ENCODE measurements around the gene FNDC1.

FNDC1 gene

DNA sequence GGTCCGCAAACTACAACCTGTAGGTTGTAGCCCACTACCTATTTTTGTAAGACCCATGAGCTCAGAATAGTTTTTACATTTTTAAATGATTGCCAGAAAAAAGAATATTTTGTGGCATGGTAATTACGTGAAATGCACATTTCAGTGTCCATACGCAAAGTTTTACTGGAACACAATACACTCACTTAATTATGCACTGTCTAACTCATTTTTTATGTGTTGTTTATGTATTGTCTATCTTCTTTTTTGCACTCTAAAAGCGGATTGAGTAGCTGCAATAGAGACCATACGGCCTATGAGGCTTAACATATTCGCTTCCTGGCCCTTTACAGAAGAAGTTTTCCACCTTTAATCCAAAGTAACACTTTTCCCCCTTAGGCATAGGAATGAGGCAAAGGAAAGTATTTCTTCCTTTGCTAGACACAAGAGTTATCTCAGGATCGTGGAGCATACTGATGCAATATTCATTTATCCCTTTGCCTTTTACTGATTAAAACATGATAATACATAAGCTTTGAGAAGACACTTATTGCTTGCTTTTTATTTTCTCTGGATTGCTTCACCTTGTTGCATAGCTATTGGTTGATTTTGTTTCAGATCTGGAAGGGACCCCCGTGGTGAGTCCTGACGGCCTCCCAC lies 69.8 kb downstream of the FNDC1 start:
- TF ChIP-seq GATA2 (IDR thresholded peaks at IDR 0.05; ENCODE audit: low read depth, low read length) (no peak), GATA3 (IDR thresholded peaks at IDR 0.05; ENCODE audit: low read depth, low read length) (no peak)

DNA sequence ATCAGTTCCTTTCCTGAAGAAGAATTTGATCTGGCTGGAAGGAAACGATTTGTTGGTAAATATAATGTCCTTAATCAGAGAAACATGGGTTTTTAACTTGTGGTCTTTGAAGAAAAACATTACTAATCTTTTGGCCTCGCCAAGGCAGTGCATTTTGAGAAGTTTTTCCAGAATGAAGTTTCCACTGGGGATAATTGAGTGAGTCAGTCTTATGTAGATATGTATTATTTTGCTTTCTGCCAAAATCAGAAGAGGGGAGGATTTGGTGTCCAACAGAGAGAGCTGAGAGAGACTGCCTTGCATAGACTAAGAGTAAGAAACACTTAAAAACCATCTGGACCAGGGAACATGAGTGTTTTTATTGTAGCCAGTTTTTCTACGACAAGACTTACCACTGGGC lies 79.9 kb downstream of the FNDC1 start:
- TF ChIP-seq GATA2 (IDR thresholded peaks at IDR 0.05; ENCODE audit: low read depth, low read length) (no peak), GATA3 (IDR thresholded peaks at IDR 0.05; ENCODE audit: low read depth, low read length) (no peak)

DNA sequence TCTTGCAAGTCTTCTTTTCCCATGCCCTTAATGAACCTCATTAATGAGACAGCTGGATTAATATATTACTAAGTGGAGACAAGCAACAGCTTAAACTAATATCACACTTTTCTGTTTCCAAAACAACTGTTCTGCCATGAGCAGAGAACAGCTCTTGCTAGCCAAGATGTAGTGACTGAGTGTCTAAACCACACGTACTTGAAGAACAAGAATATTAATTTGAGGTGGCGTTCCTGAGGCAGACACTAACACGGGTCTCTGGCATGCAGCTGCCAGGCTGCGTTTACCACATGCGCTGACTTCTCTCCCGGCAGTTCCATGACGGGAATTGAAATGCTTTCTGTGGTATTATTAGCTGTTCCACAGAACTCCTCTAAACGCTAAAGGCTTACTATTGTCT lies 80.6 kb downstream of the FNDC1 start:
- no peak for TF ChIP-seq GATA3 (IDR thresholded peaks at IDR 0.05; ENCODE audit: low read depth, low read length)
- TF ChIP-seq GATA2 (IDR thresholded peaks at IDR 0.05; ENCODE audit: low read depth, low read length): no peak

DNA sequence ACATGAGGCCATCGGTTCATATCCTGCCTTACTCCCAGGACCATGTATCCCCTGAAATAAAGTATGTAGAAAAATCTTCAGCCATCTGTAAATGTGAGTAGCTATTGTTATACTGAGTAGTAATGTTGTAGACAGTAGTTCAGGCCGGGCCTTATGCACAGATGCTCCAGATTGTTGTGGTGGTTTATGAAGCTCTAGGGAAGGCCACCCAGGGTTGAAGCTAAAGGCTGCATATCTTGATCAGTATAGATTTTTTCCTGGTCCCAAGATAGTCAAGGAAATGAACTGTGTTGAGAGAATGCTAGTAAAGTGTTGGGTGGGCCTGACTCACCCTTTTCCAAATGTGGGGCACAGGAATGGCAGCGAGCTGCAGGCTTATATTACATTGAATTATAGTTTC lies 81.4 kb downstream of the FNDC1 start:
- TF ChIP-seq GATA3 (IDR thresholded peaks at IDR 0.05; ENCODE audit: low read depth, low read length): no peak
- no peak for TF ChIP-seq GATA2 (IDR thresholded peaks at IDR 0.05; ENCODE audit: low read depth, low read length)

DNA sequence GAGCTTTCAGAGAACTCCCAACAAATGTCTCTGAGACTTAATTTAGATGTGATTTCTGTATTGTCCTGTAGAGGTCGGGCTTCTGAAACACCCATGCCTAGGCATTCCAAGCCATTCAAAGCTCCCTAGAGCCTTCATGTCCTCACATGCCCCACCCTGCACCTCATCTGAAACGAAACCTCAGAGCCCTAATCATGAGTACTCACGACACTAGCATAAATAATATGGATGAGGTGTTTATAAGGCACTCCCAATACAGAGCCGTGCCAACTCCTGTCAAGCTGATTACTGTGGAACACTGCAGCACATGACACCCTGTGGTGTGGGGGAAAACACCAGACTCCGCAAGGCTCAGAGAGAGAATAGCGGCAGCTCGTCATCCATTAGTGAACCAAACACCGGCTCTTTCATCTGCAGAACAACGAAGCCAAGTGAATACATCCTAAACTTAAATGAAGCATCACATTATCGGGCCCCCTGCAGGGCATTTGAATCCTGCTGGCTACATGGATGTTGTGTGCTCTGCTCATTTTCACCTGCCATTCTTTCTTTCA lies 83.8 kb downstream of the FNDC1 start:
- TF ChIP-seq GATA3 (IDR thresholded peaks at IDR 0.05; ENCODE audit: low read depth, low read length): no peak

DNA sequence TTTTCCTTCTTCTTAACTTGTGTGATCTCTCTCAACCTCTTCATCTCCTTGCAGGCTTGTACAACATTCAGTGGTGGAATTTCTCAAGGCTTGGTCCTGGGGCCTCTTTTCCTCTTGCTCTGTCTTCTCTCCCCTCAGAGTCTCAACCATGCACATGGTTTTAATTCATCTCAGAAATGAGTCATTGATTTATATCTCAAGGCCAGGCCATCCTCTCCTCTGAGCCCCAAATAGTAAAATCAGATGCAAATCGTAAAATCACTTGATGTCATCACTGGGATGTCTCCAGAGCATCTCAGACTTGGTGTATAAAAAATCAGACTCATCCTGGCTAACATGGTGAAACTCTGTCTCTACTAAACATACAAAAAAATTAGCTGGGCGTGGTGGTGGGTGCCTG lies 85.0 kb downstream of the FNDC1 start:
- TF ChIP-seq GATA3 (IDR thresholded peaks at IDR 0.05; ENCODE audit: low read depth, low read length) (no peak), GATA2 (IDR thresholded peaks at IDR 0.05; ENCODE audit: low read depth, low read length) (no peak)

DNA sequence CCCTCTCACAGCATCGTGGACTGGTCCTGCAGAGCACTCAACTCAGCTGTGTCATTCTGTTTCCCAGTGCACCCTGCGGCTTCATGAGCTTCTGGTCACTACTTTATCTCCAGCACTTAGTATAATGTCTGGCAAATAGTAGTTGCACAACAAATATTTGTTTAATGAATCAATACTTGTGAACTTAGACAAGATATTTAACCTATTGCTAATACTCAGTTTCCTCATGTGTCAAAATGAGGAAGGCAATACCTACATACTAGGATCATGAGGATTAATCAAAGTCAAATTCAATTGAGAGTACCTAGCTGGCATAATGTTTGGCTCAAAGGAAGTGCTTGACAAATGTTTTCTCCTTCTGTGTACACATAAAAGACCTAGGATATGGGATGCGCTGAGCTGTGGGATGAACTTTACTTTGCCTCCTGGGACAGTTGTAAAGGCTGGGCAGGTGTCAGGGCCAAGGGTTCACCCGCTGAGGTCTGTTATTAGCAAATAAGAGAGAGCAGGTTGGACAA lies 86.3 kb downstream of the FNDC1 start:
- no peak for TF ChIP-seq GATA3 (IDR thresholded peaks at IDR 0.05; ENCODE audit: low read depth, low read length)
- no peak for TF ChIP-seq GATA2 (IDR thresholded peaks at IDR 0.05; ENCODE audit: low read depth, low read length)

DNA sequence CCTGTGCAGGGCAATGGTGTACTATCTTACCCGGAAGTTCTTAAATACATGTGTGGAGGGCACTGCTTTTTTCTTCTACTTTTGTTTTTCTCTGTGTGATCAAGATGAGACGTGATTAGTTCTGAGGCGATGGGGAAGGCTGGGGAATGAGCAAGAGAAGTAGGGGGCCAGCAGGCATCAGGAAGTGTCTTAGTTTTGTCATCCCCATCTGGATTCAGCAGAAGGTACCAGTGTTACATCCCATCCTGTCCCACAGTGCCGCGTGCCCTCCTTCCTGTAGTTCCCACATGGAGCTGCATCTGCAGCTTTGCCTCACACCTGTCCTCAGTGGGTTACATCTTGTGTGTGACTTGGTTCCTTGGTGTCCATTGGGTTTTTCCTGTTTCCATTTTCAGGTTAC lies 86.9 kb downstream of the FNDC1 start:
- TF ChIP-seq GATA3 (IDR thresholded peaks at IDR 0.05; ENCODE audit: low read depth, low read length): no peak
- no peak for TF ChIP-seq GATA2 (IDR thresholded peaks at IDR 0.05; ENCODE audit: low read depth, low read length)

DNA sequence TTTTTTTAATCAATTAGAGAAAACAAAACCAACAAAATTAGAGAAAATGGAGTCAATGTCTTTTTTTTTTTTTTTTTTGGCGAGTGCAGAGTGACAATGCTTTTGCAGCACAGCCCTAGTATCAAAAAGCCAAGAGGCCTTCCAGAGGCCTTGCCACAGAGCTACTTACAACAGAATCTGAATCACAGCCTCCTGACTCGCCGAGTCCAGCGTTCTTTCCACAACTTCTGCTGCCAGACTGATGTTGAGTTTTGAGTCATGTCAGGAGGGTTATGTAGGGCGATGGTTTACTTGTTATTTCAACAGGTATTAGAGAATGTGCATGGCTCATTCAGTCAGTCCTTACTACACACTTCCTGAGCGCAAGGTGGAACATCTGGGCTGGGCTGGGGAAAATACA lies 88.6 kb downstream of the FNDC1 start:
- TF ChIP-seq GATA2 (IDR thresholded peaks at IDR 0.05; ENCODE audit: low read depth, low read length) (no peak), GATA3 (IDR thresholded peaks at IDR 0.05; ENCODE audit: low read depth, low read length) (no peak)

DNA sequence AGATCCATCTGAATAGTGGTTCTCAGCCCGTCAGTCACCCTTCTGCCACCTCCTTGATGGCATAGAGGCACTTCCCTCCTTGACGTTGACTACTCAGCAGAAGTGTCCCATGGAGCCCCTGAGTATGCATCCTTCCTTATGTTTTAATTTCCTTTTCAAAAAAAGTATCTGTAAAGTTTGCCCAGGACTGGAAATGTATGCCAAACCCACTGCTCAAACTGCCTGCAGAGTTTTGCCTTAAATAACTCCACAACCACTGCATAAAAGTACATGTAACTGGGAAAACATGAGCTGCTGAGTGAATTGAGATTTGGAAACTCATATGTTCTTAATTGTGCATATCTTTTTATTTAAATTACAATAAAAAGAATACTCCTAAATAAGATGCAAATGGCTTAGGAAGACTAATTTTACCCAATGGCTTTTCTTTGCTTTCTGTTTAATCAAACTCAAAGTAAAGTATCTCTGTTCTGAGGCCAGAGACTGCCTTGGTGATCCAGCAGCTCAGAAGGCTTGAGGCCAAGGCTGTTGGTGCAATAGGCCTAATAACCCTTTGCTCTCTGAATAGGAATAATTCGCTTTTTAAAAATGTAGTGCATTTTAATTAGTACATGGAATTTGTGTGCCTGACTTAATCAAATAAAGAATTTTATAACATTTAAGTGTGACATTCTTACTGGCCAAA lies 90.4 kb downstream of the FNDC1 start:
- TF ChIP-seq GATA2 (IDR thresholded peaks at IDR 0.05; ENCODE audit: low read depth, low read length) (no peak), GATA3 (IDR thresholded peaks at IDR 0.05; ENCODE audit: low read depth, low read length) (no peak)

DNA sequence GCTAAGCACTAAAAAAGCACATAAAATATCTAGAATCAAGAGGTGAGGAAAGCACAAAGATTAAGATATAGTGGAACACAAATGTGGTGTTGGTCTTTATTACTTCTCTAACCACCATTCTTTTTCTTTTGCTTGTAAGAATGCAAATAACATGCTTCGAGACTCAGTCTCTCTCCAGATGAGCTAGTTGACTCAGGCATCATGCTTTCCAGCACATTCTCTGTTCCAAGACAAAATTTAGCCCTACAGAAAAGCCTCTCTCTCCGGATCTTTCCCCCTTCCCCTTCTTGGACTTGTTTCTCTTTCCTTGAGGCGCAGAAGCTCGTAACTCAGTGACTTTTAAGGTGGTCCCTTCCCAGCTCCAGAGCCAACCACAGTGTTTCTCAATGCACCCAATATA lies 91.0 kb downstream of the FNDC1 start:
- TF ChIP-seq GATA2 (IDR thresholded peaks at IDR 0.05; ENCODE audit: low read depth, low read length) (no peak), GATA3 (IDR thresholded peaks at IDR 0.05; ENCODE audit: low read depth, low read length) (no peak)

DNA sequence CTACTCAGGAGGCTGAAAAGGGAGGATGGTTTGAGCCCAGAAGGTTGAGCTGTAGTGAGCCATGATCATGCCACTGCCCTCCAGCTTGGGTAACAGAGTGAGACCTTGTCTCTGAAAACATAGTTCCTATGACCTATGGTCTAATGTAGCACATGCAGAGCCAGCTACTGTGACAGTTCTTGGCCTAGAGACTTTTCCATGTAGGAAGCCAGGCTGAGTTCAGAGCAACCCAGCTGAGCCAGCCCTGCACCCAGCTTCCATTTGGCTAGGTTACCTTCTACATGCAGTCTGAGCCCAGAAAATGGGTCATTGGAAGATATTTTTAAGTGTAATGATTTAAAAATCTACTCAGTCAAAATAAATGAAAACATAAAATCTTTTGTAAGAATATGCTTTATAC lies 92.8 kb downstream of the FNDC1 start:
- TF ChIP-seq GATA2 (IDR thresholded peaks at IDR 0.05; ENCODE audit: low read depth, low read length) (no peak), GATA3 (IDR thresholded peaks at IDR 0.05; ENCODE audit: low read depth, low read length) (no peak)

DNA sequence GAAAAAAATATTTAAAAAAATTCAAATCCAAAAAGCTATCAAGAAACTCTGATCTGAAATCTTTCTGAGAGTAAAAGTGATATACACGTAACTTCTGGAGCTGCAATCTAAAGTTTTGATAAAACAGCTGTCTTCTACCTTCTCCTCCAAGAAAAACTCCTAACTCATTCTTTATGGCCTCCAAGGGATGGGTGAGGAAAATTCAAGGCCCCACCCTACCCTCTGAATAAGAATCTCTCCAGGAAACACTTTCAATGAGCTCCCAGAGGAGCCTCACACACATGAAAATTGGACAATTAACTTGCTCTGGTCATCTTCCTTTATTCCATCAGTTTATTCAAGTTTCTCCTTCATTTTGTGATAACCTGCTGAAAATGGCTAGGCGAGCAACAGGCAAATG lies 93.4 kb downstream of the FNDC1 start:
- TF ChIP-seq GATA3 (IDR thresholded peaks at IDR 0.05; ENCODE audit: low read depth, low read length) (no peak), GATA2 (IDR thresholded peaks at IDR 0.05; ENCODE audit: low read depth, low read length) (no peak)

DNA sequence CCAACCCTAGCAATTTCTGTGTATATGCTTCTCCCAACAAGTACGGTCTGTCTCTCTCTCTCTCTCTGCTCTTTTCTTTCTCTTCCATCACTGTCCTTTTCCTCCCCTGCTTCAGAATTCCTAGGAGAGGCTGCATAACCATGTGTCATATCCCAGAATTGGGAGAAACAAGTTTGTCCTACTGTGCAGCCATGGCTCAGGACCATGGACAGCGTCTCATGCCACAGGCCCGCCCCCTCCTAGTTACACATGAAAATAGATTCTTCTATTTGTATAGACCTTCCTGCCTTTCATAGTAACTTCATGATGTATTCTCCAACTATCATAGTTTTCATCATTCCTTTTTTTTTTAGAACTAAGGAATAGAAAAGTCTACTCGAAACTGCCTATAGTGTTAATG lies 98.0 kb downstream of the FNDC1 start:
- TF ChIP-seq GATA3 (IDR thresholded peaks at IDR 0.05; ENCODE audit: low read depth, low read length): no peak

DNA sequence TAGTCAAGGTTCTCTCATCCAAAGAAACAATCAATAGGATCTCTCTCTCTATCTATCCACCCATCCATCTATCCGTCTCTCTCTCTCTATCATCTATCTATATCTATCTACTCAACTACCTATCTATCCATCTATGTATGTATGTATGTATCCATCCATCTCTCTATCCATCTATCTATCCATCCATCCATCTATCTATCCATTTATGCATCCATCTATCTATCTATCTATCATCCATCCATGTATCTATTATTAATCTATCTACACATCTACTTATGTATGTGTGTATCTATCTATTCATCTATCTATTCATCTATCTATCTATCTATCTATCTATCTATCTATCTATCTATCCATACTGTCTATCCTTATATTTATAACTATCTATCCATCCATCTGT lies 99.3 kb downstream of the FNDC1 start:
- TF ChIP-seq GATA3 (IDR thresholded peaks at IDR 0.05; ENCODE audit: low read depth, low read length) (no peak), GATA2 (IDR thresholded peaks at IDR 0.05; ENCODE audit: low read depth, low read length) (no peak)

Data from SH-SY5Y (cell line).